LNCaP clone FGC (cell line): ENCODE data around the gene TRPV2.

Experiments
- DNase-seq: peaks from one replicate; pipeline ENCODE4 v3.0.0-alpha.2; 2011; ENCODE audit warnings: low read depth
- H3K4me3 ChIP-seq: 2 replicates; pipeline ENCODE4 v1.5.1; 2011; ENCODE audit warnings: mild to moderate bottlenecking, low read depth, low read length, control low read depth
- CTCF ChIP-seq: IDR thresholded peaks from 2 replicates; pipeline ENCODE4 v1.5.1; 2012; ENCODE audit warnings: mild to moderate bottlenecking; ENCODE audit not compliant: control insufficient read depth, insufficient read depth; ENCODE audit errors: extremely low read depth

The TRPV2 gene

DNA sequence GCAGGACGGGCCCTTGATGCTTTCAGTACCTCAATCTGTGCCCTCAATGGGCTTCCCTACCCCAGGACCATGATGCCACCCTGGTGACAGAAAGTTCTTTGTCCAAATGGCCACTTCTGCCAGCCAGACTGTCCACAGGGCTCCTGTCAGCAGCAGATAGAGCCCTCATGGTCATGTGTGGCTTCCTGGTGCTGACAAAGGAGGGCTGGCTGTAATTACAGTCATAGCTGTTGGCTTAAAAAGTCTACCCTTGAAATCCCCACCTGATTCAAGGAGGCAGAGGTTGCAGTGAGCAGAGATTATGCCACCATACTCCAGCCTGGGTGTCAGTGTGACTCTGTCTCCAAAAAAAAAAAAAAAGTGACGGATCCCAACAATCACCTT is 3.3 kb downstream of the TRPV2 start:
- H3K4me3 ChIP-seq, result no peak overlapping the region
- no peak for TF ChIP-seq CTCF
- DNase-seq, result no peak

DNA sequence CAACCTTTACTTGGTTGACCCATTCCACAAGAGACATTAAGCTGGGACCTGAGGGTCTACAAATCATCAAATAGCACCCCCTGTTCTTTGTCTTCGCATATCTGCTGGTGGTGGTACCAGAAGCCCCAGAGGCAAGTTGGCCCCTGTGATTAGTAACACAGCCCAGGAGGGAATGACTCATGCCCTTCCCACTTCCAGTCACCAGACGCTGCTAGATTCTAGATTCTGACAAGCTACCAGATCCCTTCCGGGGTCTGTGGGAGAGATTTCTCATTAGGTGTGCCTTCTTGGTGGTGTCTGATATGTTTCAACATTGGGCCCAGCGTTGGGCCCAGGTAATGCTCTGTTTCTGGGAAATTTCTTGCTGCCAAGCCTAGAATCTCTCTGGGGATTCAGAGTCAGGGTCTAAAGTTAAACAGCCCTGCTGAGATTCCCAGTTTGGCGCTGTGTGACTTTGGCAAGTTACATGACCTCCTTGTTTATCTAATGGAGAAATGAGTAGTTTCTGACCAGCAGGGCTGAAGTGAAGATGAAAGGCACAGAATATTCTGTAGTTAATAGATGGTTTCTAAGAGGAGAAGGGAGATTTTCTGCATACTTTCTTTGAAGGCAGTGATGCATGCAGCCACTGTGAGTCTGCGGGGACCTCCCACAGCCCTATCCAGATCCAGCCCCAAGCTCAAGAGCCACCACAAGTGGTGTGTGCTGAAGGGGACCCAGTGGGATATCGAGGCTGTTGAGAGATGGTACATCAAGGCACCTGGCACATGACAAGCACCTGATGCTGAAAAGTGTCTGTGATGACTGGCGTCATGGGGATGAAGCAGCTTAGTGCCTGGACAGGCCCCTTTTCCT is 3.9 kb downstream of the TRPV2 start:
- H3K4me3 ChIP-seq, result no peak overlapping the region
- DNase-seq, result no peak

DNA sequence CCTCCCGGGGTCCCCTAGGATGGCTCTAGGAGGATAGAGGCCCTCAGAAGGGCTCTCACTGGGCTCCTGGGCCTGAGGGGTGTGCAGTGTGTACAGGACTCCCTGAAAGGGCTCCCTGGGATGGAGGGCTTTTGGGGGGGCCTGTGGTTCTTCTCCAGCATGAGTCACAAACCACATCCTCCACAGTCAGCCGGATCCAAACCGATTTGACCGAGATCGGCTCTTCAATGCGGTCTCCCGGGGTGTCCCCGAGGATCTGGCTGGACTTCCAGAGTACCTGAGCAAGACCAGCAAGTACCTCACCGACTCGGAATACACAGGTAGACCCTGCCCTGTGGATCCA is 4.5 kb downstream of the TRPV2 start:
- DNase-seq, result no peak
- no peak for TF ChIP-seq CTCF
- no peak overlapping the region for H3K4me3 ChIP-seq

More for the DNA sequence above, 3.9 kb downstream of the TRPV2 start:
- TF ChIP-seq CTCF, result no peak

DNA sequence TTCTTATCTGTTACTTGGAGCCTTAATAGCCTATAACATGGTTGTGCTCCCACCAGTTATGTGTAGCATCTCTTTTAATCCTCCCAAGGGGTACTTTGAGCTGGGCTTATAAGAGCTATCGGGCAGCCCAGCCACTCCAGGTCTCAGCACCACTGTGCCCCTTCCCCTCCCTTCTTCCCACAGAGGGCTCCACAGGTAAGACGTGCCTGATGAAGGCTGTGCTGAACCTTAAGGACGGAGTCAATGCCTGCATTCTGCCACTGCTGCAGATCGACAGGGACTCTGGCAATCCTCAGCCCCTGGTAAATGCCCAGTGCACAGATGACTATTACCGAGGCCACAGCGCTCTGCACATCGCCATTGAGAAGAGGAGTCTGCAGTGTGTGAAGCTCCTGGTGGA is 7.0 kb downstream of the TRPV2 start:
- no peak for DNase-seq
- no peak for TF ChIP-seq CTCF

DNA sequence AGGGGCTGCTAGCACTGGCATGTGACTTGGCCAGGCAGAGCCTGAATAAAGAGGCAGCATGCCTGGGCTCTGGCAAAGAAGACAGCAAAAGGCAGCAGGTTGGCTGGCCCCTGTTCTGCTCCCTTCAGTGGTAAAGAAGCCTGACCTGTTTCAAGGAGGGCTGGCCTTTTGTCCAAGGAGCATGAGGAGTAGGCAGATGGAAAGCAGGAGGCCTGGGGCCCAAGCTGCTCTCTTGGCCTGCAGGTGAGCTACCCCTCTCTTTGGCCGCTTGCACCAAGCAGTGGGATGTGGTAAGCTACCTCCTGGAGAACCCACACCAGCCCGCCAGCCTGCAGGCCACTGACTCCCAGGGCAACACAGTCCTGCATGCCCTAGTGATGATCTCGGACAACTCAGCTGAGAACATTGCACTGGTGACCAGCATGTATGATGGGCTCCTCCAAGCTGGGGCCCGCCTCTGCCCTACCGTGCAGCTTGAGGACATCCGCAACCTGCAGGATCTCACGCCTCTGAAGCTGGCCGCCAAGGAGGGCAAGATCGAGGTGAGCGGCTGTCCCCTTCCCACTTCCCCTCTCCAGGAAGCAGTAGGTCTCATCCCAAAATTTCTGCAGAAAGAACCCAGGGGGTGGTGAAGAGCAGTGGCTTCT is 8.0 kb downstream of the TRPV2 start:
- no peak for TF ChIP-seq CTCF
- no peak overlapping the region for H3K4me3 ChIP-seq
- no peak for DNase-seq

More for the DNA sequence above, 7.0 kb downstream of the TRPV2 start:
- H3K4me3 ChIP-seq, result no peak overlapping the region

DNA sequence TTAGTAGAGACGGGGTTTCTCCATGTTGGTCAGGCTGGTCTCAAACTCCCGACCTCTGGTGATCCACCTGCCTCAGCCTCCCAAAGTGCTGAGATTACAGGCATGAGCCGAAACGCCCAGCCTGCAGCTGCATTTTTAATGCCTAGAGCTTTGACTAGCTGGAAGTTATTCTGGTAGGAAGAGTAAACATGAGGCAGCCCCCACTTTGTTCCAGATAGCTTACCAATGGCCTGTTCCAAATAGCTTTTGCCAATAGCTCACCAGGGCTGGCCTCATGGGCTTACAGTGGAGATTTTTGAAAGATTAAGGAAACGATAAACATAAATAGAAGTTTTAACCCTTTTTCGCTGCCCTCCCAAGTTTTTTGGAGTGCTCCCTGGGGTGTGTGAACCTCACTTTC is 9.8 kb downstream of the TRPV2 start:
- H3K4me3 ChIP-seq, result no peak overlapping the region
- DNase-seq, result no peak

More for the DNA sequence above, 9.8 kb downstream of the TRPV2 start:
- no peak for TF ChIP-seq CTCF
